SU-DHL-6 (cell line): Measurements from ENCODE around the gene SEL1L2.

Experiments used
- H2AFZ ChIP-seq: fragments of 200-600 bp; sonication (generic); 2 replicates; pipeline ENCODE4 v1.6.1; 2014; ENCODE audit warnings: low read depth, mild to moderate bottlenecking, moderate library complexity, mixed read lengths, antibody characterized with exemption, low read length; ENCODE audit not compliant: severe bottlenecking
- H3F3A ChIP-seq: fragments of 200-600 bp; shearing (Covaris generic); 2 replicates; pipeline ENCODE4 v1.6.0; 2016; ENCODE audit warnings: antibody characterized with exemption, mild to moderate bottlenecking; ENCODE audit not compliant: insufficient read depth
- H3K27ac ChIP-seq: fragments of 200-600 bp; sonication (generic); 2 replicates; pipeline ENCODE4 v1.5.1; 2016; ENCODE audit warnings: low read depth, mild to moderate bottlenecking, low read length, moderate library complexity, mixed read lengths
- H3K27me3 ChIP-seq: fragments of 200-600 bp; sonication (generic), shearing (Covaris generic); 2 replicates; pipeline ENCODE4 v1.6.0; 2014; ENCODE audit warnings: mild to moderate bottlenecking, low read length
- H3K36me3 ChIP-seq: fragments of 200-600 bp; sonication (generic); 2 replicates; pipeline ENCODE4 v1.6.1; 2014; ENCODE audit warnings: mild to moderate bottlenecking, low read length, mixed read lengths
- H3K4me2 ChIP-seq: fragments of 300-600, 200-600 bp; shearing (Covaris generic), sonication (generic); 2 replicates; pipeline ENCODE4 v1.6.0; 2014; ENCODE audit warnings: low read length, low read depth, mild to moderate bottlenecking; ENCODE audit not compliant: poor library complexity, severe bottlenecking
- H3K4me3 ChIP-seq: fragments of 200-600 bp; sonication (generic); 2 replicates; pipeline ENCODE4 v1.5.1; 2014; ENCODE audit warnings: antibody characterized with exemption, low read length, mild to moderate bottlenecking, mixed read lengths; ENCODE audit not compliant: insufficient read depth, poor library complexity, severe bottlenecking
- H3K79me2 ChIP-seq: fragments of 200-600 bp; sonication (generic); 2 replicates; pipeline ENCODE4 v1.6.1; 2014; ENCODE audit warnings: mild to moderate bottlenecking, low read length, moderate library complexity; ENCODE audit not compliant: insufficient read depth
- H3K9ac ChIP-seq: fragments of 200-600 bp; sonication (generic); 2 replicates; pipeline ENCODE4 v1.7.0; 2014; ENCODE audit warnings: mild to moderate bottlenecking, low read length
- H3K9me2 ChIP-seq: fragments of 200-600 bp; sonication (generic); replicated peaks from 2 replicates; pipeline ENCODE4 v1.6.1; 2014; ENCODE audit warnings: low read length; ENCODE audit not compliant: insufficient read depth
- H3K9me3 ChIP-seq: fragments of 200-600 bp; sonication (generic); 2 replicates; pipeline ENCODE4 v1.6.1; 2014; ENCODE audit warnings: low read length, mixed read lengths; ENCODE audit not compliant: insufficient read depth
- H4K20me1 ChIP-seq: fragments of 200-600 bp; sonication (generic); 2 replicates; pipeline ENCODE4 v1.6.1; 2014; ENCODE audit warnings: low read depth, mild to moderate bottlenecking, antibody characterized with exemption, low read length, moderate library complexity, mixed read lengths
- CTCF ChIP-seq: fragments of 200-600 bp; sonication (generic); IDR thresholded peaks from one replicate; pipeline ENCODE4 v1.5.1; 2017; ENCODE audit warnings: antibody characterized with exemption, mild to moderate bottlenecking, low read length, moderate library complexity; ENCODE audit not compliant: insufficient read depth, poor library complexity, severe bottlenecking
- EZH2phosphoT487 ChIP-seq: fragments of 200-600 bp; sonication (generic), shearing (Covaris generic); conservative IDR thresholded peaks from 2 replicates; pipeline ENCODE4 v1.6.1; 2018; ENCODE audit warnings: mild to moderate bottlenecking, antibody characterized with exemption, low read length, moderate library complexity, mixed read lengths

Gene SEL1L2

GRCh38 chr20:13913572-13913971 is 76.8 kb downstream of the SEL1L2 start:
- no peak overlapping the region for H3K4me3 ChIP-seq
- H2AFZ ChIP-seq: no peak overlapping the region
- no peaks in the 10 kb centered on the region for H3F3A ChIP-seq
- no peak overlapping the region for H3K4me2 ChIP-seq
- TF ChIP-seq CTCF: no peak
- TF ChIP-seq EZH2phosphoT487: no peak
- no peaks in the 10 kb centered on the region for H3K79me2 ChIP-seq
- H3K9me3 ChIP-seq: no peaks in the 10 kb centered on the region
- no peak overlapping the region for H3K9ac ChIP-seq
- H3K27me3 ChIP-seq: no peaks in the 10 kb centered on the region
- no peaks in the 10 kb centered on the region for H3K9me2 ChIP-seq
- H3K27ac ChIP-seq: no peak overlapping the region
- H4K20me1 ChIP-seq: no peaks in the 10 kb centered on the region
- H3K36me3 ChIP-seq: no peaks in the 10 kb centered on the region

- Histone ChIP-seq H2AFZ (no peak overlapping the region), H3K79me2 (no peaks in the 10 kb centered on the region), H3K9ac (no peak overlapping the region), H3F3A (no peaks in the 10 kb centered on the region), H4K20me1 (no peaks in the 10 kb centered on the region), H3K36me3 (no peaks in the 10 kb centered on the region), H3K4me3 (no peak overlapping the region), H3K9me3 (no peaks in the 10 kb centered on the region), H3K4me2 (no peak overlapping the region), H3K27me3 (no peaks in the 10 kb centered on the region), H3K27ac (no peak overlapping the region), H3K9me2 (no peaks in the 10 kb centered on the region)
- no peak for TF ChIP-seq CTCF
- TF ChIP-seq EZH2phosphoT487: no peak
These were observed 77.3 kb downstream of the SEL1L2 start for GRCh38 chr20:13913131-13913530.

GRCh38 chr20:13910492-13910891 is 79.9 kb downstream of the SEL1L2 start:
- Histone ChIP-seq H3K27ac (no peak overlapping the region), H3K79me2 (no peaks in the 10 kb centered on the region), H3K4me3 (no peak overlapping the region), H2AFZ (no peak overlapping the region), H3F3A (no peaks in the 10 kb centered on the region), H3K9me3 (no peaks in the 10 kb centered on the region), H3K4me2 (no peak overlapping the region), H3K9ac (no peak overlapping the region), H4K20me1 (no peaks in the 10 kb centered on the region), H3K27me3 (no peaks in the 10 kb centered on the region), H3K9me2 (no peaks in the 10 kb centered on the region), H3K36me3 (no peaks in the 10 kb centered on the region)
- TF ChIP-seq CTCF (no peak), EZH2phosphoT487 (no peak)

DNA sequence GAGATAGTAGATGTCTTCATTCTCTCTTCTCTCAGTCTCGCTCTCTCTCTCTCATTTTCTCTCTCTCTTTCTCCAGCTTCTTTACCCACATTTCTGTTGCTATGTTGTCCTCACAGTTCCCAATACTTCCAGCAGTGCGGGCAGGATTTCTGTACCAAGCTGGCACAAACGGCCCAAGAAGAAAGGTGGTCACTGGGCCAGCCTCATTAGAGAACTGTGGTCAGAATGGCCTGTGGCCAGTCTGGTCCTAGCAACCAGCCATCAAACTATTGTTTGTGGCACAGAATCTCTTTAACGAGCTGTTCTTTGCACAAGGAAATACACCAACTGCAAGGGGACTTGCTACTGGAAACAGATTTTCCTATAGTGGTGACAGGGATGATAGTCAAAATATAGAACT is 81.3 kb downstream of the SEL1L2 start:
- no peak overlapping the region for H3K4me2 ChIP-seq
- no peaks in the 10 kb centered on the region for H3K9me2 ChIP-seq
- H3K36me3 ChIP-seq: no peaks in the 10 kb centered on the region
- H3K79me2 ChIP-seq: no peaks in the 10 kb centered on the region
- no peaks in the 10 kb centered on the region for H3K9me3 ChIP-seq
- no peaks in the 10 kb centered on the region for H3K27me3 ChIP-seq
- no peak overlapping the region for H2AFZ ChIP-seq
- no peak for TF ChIP-seq CTCF
- no peak for TF ChIP-seq EZH2phosphoT487
- H3K4me3 ChIP-seq: no peak overlapping the region
- H3K9ac ChIP-seq: no peak overlapping the region
- H3K27ac ChIP-seq: no peak overlapping the region
- no peaks in the 10 kb centered on the region for H3F3A ChIP-seq
- H4K20me1 ChIP-seq: no peaks in the 10 kb centered on the region
